HG03135 (cell line): ENCODE results near the gene ITGB7.

Experiments used
- ATAC-seq: cut with Tn5 transposase; IDR thresholded peaks from one replicate; pipeline ENCODE4 v1.9.1; 2021; ENCODE audit warnings: mild to moderate bottlenecking, moderate library complexity; ENCODE audit not compliant: unreplicated experiment

ITGB7 gene

GRCh38 chr12:53207042-53207441 lies at the start of gene ITGB7:
Gene ITGB7 (minus strand): TSS chr12:53207251. CDS start chr12:53200443, 6,808 bp downstream.
- peak; percentile 41 for ATAC-seq

- no peak for ATAC-seq
Observed at GRCh38 chr12:53255996-53256395, 48.9 kb upstream of the ITGB7 start.

- no peak for ATAC-seq
Observed at GRCh38 chr12:53254816-53255545, 47.9 kb upstream of the ITGB7 start.

GRCh38 chr12:53253298-53253697 lies 46.2 kb upstream of the ITGB7 start:
- no peak for ATAC-seq

- ATAC-seq, result no peak
Observed at GRCh38 chr12:53252349-53252916, 45.4 kb upstream of the ITGB7 start.

GRCh38 chr12:53251477-53252348 lies 44.7 kb upstream of the ITGB7 start:
- ATAC-seq, result peak; percentile 67

- ATAC-seq, result no peak
Observed at GRCh38 chr12:53245286-53245685, 38.2 kb upstream of the ITGB7 start.

GRCh38 chr12:53244337-53244736 lies 37.3 kb upstream of the ITGB7 start:
- no peak for ATAC-seq

- no peak for ATAC-seq
Observed at GRCh38 chr12:53241623-53242412, 34.8 kb upstream of the ITGB7 start.

GRCh38 chr12:53239643-53240258 lies 32.7 kb upstream of the ITGB7 start:
- ATAC-seq, result no peak

- no peak for ATAC-seq
Observed at GRCh38 chr12:53236443-53237111, 29.5 kb upstream of the ITGB7 start.

GRCh38 chr12:53235742-53236442 lies 28.8 kb upstream of the ITGB7 start:
- ATAC-seq, result no peak

- ATAC-seq, result no peak
Observed at GRCh38 chr12:53235164-53235563, 28.1 kb upstream of the ITGB7 start.

GRCh38 chr12:53234271-53234914 lies 27.3 kb upstream of the ITGB7 start:
- no peak for ATAC-seq

- no peak for ATAC-seq
Observed at GRCh38 chr12:53233671-53234121, 26.6 kb upstream of the ITGB7 start.

GRCh38 chr12:53232646-53233461 lies 25.8 kb upstream of the ITGB7 start:
- ATAC-seq, result no peak

GRCh38 chr12:53231921-53232645 lies 25.0 kb upstream of the ITGB7 start, which contains the start of gene RARG:
Gene RARG (minus strand): TSS chr12:53232209. CDS start chr12:53227545, 4,664 bp downstream.
- ATAC-seq, result no peak
